HepG2 (cell line): Measurements from ENCODE around the gene ERBB3. TPM values are rescaled to one million over a fixed set of nuclear protein-coding genes. Genes with fewer than 3 reads are reported as not detected.

Experiments
- ARHGAP35 ChIP-seq: sonication (generic); formaldehyde crosslinking; IDR thresholded peaks from 2 replicates; pipeline ENCODE4 v1.9.0; 2022; ENCODE audit warnings: mild to moderate bottlenecking, inconsistent platforms, moderate library complexity, missing genetic modification reagents, borderline replicate concordance
- ATF7-NPFF ChIP-seq: sonication (generic); formaldehyde crosslinking; IDR thresholded peaks from 2 replicates; pipeline ENCODE4 v1.8.1; 2023; ENCODE audit warnings: mild to moderate bottlenecking, low read depth, missing genetic modification reagents, moderate library complexity
- CREM ChIP-seq, 2 experiments: sonication (generic) in 1 of 2; formaldehyde crosslinking in 1 of 2; IDR thresholded peaks; 2 replicates each; pipeline versions ENCODE4 v1.4.0 to v1.6.1; 2016 to 2020; ENCODE audit warnings: antibody characterized with exemption in 1 of 2, mild to moderate bottlenecking in 1 of 2, missing genetic modification reagents in 1 of 2
- GABPA ChIP-seq, 2 experiments: IDR thresholded peaks; 2 replicates each; pipeline ENCODE4 v1.6.1; 2011 to 2016; ENCODE audit warnings: low read depth in 2 of 2, low read length in 1 of 2, missing biosample characterization in 1 of 2, missing genetic modification characterization in 1 of 2
- SAP130 ChIP-seq: IDR thresholded peaks from 2 replicates; pipeline ENCODE4 v1.6.1; 2016; ENCODE audit warnings: low read depth
- SMARCE1 ChIP-seq: fragments of 450-650 bp; IDR thresholded peaks from 2 replicates; pipeline ENCODE4 v1.6.1; 2017; ENCODE audit warnings: borderline replicate concordance
- ZNF232 ChIP-seq: sonication (generic); formaldehyde crosslinking; IDR thresholded peaks from 2 replicates; pipeline ENCODE4 v1.4.0; 2020; ENCODE audit warnings: missing genetic modification reagents, borderline replicate concordance
- ZNF569 ChIP-seq: sonication (generic); formaldehyde crosslinking; IDR thresholded peaks from 2 replicates; pipeline ENCODE4 v1.5.0; 2020; ENCODE audit warnings: mild to moderate bottlenecking, missing genetic modification reagents, moderate library complexity, borderline replicate concordance
- ZNF574 ChIP-seq: sonication (generic); formaldehyde crosslinking; IDR thresholded peaks from 2 replicates; pipeline ENCODE4 v1.4.0; 2020; ENCODE audit warnings: missing genetic modification reagents
- ZNF691 ChIP-seq: sonication (generic); formaldehyde crosslinking; IDR thresholded peaks from 2 replicates; pipeline ENCODE4 v1.4.0; 2020; ENCODE audit warnings: missing genetic modification reagents, low read depth, mild to moderate bottlenecking, borderline replicate concordance
- ZNF713 ChIP-seq: sonication (generic); formaldehyde crosslinking; IDR thresholded peaks from 2 replicates; pipeline ENCODE4 v1.4.0; 2020; ENCODE audit warnings: mild to moderate bottlenecking, missing genetic modification reagents
- ZNF75D ChIP-seq: sonication (generic); formaldehyde crosslinking; IDR thresholded peaks from 2 replicates; pipeline ENCODE4 v1.8.1; 2023; ENCODE audit warnings: missing genetic modification reagents, mild to moderate bottlenecking, borderline replicate concordance
- ZSCAN29 ChIP-seq: sonication (generic); formaldehyde crosslinking; conservative IDR thresholded peaks from 2 replicates; pipeline ENCODE4 v1.4.0; 2020; ENCODE audit warnings: mild to moderate bottlenecking, missing genetic modification reagents
- polyA plus RNA-seq, 8 experiments: library from polyadenylated mRNA; depleted of rRNA in 3 of 8; stranded (reverse) in 7 of 8; unstranded in 1 of 8; fragments of >200 nt; fragmentation: Illumina TruSeq in 4 of 8; extraction: Trizol in 4 of 8; gene quantifications; 2 replicates each; pipeline versions ENCODE4 v1.2.1 to v1.2.3, GENCODE V29; 2011 to 2016; ENCODE audit warnings: low read depth in 4 of 8, missing spikeins in 1 of 8, mixed read lengths in 1 of 8; ENCODE audit not compliant: insufficient read depth in 1 of 8
- total RNA-seq, 5 experiments: library from RNA; depleted of rRNA; stranded (reverse); fragments of >200 nt; fragmentation: Illumina TruSeq; extraction: Trizol; gene quantifications; 2 replicates each; pipeline ENCODE4 v1.2.3, GENCODE V29; 2016; ENCODE audit warnings: low read depth in 1 of 5
- TF ChIP-seq, protein P1 (sequence below): sonication (generic); formaldehyde crosslinking; IDR thresholded peaks from 2 replicates; pipeline ENCODE4 v1.4.0; 2020; ENCODE audit warnings: missing genetic modification reagents
- TF ChIP-seq, protein P2 (sequence below): sonication (generic); formaldehyde crosslinking; IDR thresholded peaks from 2 replicates; pipeline ENCODE4 v1.4.0; 2020; ENCODE audit warnings: missing genetic modification reagents, mild to moderate bottlenecking, borderline replicate concordance
- TF ChIP-seq, protein P3 (sequence below): sonication (generic); formaldehyde crosslinking; IDR thresholded peaks from 2 replicates; pipeline ENCODE4 v1.4.0; 2020; ENCODE audit warnings: missing genetic modification reagents

ERBB3 gene
- total and polyA plus RNA-seq, 2 of the 13 experiments (the other 11 are each of a cell fraction or from before 2014, with no cell fraction given): 93.6 to 358 TPM

DNA sequence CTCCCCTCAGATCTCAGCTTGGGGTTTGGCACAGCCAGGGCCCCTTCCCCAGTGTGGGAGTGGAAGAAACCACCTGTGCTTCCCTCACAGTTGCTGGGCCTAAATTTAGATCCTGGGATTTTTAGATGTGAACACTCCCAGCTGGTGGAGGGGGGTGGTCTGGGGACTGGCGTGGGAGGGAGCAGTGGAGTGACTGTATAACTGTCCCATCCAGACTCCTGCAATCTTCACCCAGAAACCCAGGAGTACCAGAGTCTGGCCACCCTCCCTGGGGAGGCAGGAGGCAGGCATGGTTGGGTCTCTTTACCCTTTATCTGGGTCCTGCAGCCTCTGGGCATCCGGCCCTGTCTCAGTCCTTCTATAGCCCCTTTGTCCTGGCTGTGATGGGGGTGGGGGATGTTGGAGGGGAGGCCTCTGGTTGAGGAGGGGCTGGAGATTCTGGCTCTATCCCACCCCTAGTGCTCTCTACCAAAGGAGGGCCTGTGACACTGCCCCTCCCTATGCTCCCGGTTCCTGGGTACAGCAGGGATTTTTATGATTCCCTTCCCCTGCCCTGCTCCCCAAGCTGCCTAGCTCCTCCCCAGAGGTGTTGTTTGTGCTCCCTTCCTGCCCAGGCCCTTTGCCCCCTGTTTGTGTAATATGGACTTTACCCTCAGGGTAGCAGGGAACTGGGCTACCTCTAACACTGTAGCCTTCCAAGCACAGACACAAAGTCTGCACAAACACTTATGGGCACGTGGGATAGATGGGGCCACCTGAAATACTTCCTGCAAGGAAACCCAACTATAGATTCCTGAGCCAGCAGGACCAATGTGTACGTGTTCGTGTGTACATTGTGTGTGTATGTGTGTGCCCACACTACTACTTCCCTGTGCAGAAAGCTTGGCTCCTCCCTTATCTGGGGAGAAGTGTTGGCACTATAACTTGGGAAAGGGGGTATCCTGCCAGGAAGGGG lies 1.7 kb downstream of the ERBB3 start (continued):
- TF ChIP-seq ZSCAN29 (peak; percentile 96), ATF7-NPFF (peak; percentile 69), GABPA (IDR thresholded peaks at IDR 0.05; ENCODE audit: low read depth, low read length) (no peak), GABPA (CRISPR knock-in tag; IDR thresholded peaks at IDR 0.05; ENCODE audit: low read depth) (peak; percentile 82), ZNF232 (CRISPR knock-in tag) (no peak; the same call in 1 of the 2 replicates), ARHGAP35 (CRISPR knock-in tag) (peak; percentile 85; the same call in 1 of the 2 replicates), ZNF574 (CRISPR knock-in tag) (peak; percentile 90), ZNF75D (CRISPR knock-in tag) (no peak), SAP130 (CRISPR knock-in tag) (peak; percentile 99), ZNF713 (CRISPR knock-in tag) (no peak; the same call in 1 of the 2 replicates), CREM (IDR thresholded peaks at IDR 0.05) (peak; percentile 93), CREM (CRISPR knock-in tag; IDR thresholded peaks at IDR 0.05) (no peak), ZNF691 (CRISPR knock-in tag) (peak; percentile 97), SMARCE1 (no peak), ZNF569 (CRISPR knock-in tag) (no peak)
- TF ChIP-seq, protein P1, sequence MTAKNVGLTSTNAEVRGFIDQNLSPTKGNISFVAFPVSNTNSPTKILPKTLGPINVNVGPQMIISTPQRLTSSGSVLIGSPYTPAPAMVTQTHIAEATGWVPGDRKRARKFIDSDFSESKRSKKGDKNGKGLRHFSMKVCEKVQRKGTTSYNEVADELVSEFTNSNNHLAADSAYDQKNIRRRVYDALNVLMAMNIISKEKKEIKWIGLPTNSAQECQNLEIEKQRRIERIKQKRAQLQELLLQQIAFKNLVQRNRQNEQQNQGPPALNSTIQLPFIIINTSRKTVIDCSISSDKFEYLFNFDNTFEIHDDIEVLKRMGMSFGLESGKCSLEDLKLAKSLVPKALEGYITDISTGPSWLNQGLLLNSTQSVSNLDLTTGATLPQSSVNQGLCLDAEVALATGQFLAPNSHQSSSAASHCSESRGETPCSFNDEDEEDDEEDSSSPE (CRISPR knock-in tag): peak; percentile 70
- TF ChIP-seq, protein P2, sequence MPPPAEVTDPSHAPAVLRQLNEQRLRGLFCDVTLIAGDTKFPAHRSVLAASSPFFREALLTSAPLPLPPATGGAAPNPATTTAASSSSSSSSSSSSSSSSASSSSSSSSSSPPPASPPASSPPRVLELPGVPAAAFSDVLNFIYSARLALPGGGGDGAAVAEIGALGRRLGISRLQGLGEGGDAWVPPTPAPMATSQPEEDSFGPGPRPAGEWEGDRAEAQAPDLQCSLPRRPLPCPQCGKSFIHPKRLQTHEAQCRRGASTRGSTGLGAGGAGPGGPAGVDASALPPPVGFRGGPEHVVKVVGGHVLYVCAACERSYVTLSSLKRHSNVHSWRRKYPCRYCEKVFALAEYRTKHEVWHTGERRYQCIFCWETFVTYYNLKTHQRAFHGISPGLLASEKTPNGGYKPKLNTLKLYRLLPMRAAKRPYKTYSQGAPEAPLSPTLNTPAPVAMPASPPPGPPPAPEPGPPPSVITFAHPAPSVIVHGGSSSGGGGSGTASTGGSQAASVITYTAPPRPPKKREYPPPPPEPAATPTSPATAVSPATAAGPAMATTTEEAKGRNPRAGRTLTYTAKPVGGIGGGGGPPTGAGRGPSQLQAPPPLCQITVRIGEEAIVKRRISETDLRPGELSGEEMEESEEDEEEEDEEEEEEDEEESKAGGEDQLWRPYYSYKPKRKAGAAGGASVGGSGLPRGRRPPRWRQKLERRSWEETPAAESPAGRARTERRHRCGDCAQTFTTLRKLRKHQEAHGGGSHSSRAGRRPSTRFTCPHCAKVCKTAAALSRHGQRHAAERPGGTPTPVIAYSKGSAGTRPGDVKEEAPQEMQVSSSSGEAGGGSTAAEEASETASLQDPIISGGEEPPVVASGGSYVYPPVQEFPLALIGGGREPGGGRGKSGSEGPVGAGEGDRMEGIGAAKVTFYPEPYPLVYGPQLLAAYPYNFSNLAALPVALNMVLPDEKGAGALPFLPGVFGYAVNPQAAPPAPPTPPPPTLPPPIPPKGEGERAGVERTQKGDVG (CRISPR knock-in tag): peak; percentile 80; the same call in 1 of the 2 replicates
- TF ChIP-seq, protein P3, sequence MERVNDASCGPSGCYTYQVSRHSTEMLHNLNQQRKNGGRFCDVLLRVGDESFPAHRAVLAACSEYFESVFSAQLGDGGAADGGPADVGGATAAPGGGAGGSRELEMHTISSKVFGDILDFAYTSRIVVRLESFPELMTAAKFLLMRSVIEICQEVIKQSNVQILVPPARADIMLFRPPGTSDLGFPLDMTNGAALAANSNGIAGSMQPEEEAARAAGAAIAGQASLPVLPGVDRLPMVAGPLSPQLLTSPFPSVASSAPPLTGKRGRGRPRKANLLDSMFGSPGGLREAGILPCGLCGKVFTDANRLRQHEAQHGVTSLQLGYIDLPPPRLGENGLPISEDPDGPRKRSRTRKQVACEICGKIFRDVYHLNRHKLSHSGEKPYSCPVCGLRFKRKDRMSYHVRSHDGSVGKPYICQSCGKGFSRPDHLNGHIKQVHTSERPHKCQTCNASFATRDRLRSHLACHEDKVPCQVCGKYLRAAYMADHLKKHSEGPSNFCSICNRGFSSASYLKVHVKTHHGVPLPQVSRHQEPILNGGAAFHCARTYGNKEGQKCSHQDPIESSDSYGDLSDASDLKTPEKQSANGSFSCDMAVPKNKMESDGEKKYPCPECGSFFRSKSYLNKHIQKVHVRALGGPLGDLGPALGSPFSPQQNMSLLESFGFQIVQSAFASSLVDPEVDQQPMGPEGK (CRISPR knock-in tag): peak; percentile 100
